H1 (cell line): ENCODE data around the gene UBE3B. TPM values are rescaled to one million over a fixed set of nuclear protein-coding genes. Genes with fewer than 3 reads are reported as not detected.

ENCODE experiments used
- CHD7 ChIP-seq: fragments of 300-600 bp; sonication (generic); IDR thresholded peaks from 2 replicates; pipeline ENCODE4 v1.7.1; 2012; ENCODE audit warnings: low read length, moderate library complexity, mild to moderate bottlenecking, inconsistent platforms; ENCODE audit not compliant: insufficient replicate concordance
- polyA plus RNA-seq, 7 experiments: library from polyadenylated mRNA; depleted of rRNA in 3 of 7; stranded (reverse) in 5 of 7; unstranded in 2 of 7; fragments of >200 nt in 5 of 7; fragments of 200-250 nt in 2 of 7; gene quantifications; 1 replicate in 5 of 7; 2 replicates in 1 of 7; 4 replicates in 1 of 7; pipeline versions ENCODE4 v1.2.1 to v1.2.3, GENCODE V29; 2011 to 2013; ENCODE audit warnings: missing spikeins in 2 of 7, mixed read lengths in 2 of 7
- total RNA-seq: library from RNA; stranded (reverse); fragmentation: NEBNext Ultra II Directional; extraction: Animal tissue kit (Norgen Biotek cat#: 25700); gene quantifications from 2 replicates; pipeline ENCODE4 v1.2.1, GENCODE V29; 2021

Gene UBE3B
- total and polyA plus RNA-seq, 2 of the 8 experiments (the other 6 are each of a cell fraction or from before 2014, with no cell fraction given), result 14.0 to 21.1 TPM

GRCh38 chr12:109475121-109475520 is 2.3 kb upstream of the UBE3B start (continued):
- no peak for TF ChIP-seq CHD7
